Activated T-helper 9 cell treated with anti-CD3 and anti-CD28 coated beads, Interleukin-2, amount 50 U/mL, for 16 hours (primary cell): ENCODE data around the gene JPH2.

Source experiments
- DNase-seq: peaks from one replicate; pipeline ENCODE4 v3.0.0-alpha.2; 2020; ENCODE audit warnings: low read depth

JPH2 gene

GRCh38 chr20:44075191-44075949, 111.6 kb downstream of the JPH2 start:
- no peak for DNase-seq

- no peak for DNase-seq
These were observed 112.5 kb downstream of the JPH2 start for GRCh38 chr20:44074252-44075151.

GRCh38 chr20:44073675-44074071, 113.3 kb downstream of the JPH2 start:
- DNase-seq = no peak

GRCh38 chr20:44073011-44073674, 113.8 kb downstream of the JPH2 start:
- DNase-seq = no peak

GRCh38 chr20:44072384-44072783, 114.6 kb downstream of the JPH2 start:
- no peak for DNase-seq

- DNase-seq = no peak
These were observed 115.4 kb downstream of the JPH2 start for GRCh38 chr20:44071526-44072111.

GRCh38 chr20:44071057-44071456, 115.9 kb downstream of the JPH2 start:
- DNase-seq = no peak

- DNase-seq = no peak
These were observed 116.7 kb downstream of the JPH2 start for GRCh38 chr20:44070139-44070900.

GRCh38 chr20:44069203-44070011, 117.6 kb downstream of the JPH2 start:
- DNase-seq = peak; percentile 28

- DNase-seq = no peak
These were observed 118.4 kb downstream of the JPH2 start for GRCh38 chr20:44068316-44069201.

GRCh38 chr20:44067650-44068081, 119.3 kb downstream of the JPH2 start:
- DNase-seq = no peak

GRCh38 chr20:44066645-44067606, 120.1 kb downstream of the JPH2 start:
- DNase-seq = no peak

GRCh38 chr20:44065401-44066340, 121.3 kb downstream of the JPH2 start:
- no peak for DNase-seq

- no peak for DNase-seq
These were observed 122.2 kb downstream of the JPH2 start for GRCh38 chr20:44064501-44065400.
